ENCODE data around the gene MEX3C. TPM values are rescaled to one million over a fixed set of nuclear protein-coding genes. Genes with fewer than 3 reads are reported as not detected.

Gene MEX3C
- polyA plus RNA-seq, 1 donor from 2014 or later = 58.6 TPM

- Histone ChIP-seq H3K9me2 (ENCODE audit: insufficient read depth, low read length) (no peaks in the 10 kb centered on the region), H3K4me3 (ENCODE audit: low read length) (no peak overlapping the region), H3K9ac (ENCODE audit: low read length) (no peak overlapping the region), H3K79me2 (replicated peaks; ENCODE audit: insufficient read depth, low read length) (no peaks in the 10 kb centered on the region), H3K27me3 (ENCODE audit: insufficient read depth, low read depth, low read length) (no peaks in the 10 kb centered on the region), H3K4me2 (ENCODE audit: low read length) (no peak overlapping the region), H3F3A (ENCODE audit: insufficient read depth, low read length, poor library complexity, severe bottlenecking) (no peaks in the 10 kb centered on the region), H3K9me3 (ENCODE audit: low read length) (no peaks in the 10 kb centered on the region), H4K20me1 (ENCODE audit: insufficient read depth) (no peaks in the 10 kb centered on the region), H3K36me3 (ENCODE audit: insufficient read depth, low read length) (no peaks in the 10 kb centered on the region), H2AFZ (ENCODE audit: low read depth, low read length) (no peak overlapping the region), H3K27ac (ENCODE audit: low read length) (no peak overlapping the region)
- TF ChIP-seq POLR2AphosphoS5 (IDR thresholded peaks at IDR 0.05) = no peak
- TF ChIP-seq EZH2 (IDR thresholded peaks at IDR 0.05; ENCODE audit: borderline replicate concordance, insufficient read depth, low read length, poor library complexity, severe bottlenecking) = no peak
- no peak for TF ChIP-seq REST (IDR thresholded peaks at IDR 0.05; ENCODE audit: borderline replicate concordance)
- TF ChIP-seq TAF1 (IDR thresholded peaks at IDR 0.05; ENCODE audit: low read depth) = no peak
- TF ChIP-seq MXI1 (conservative IDR thresholded peaks at IDR 0.05; ENCODE audit: poor library complexity, severe bottlenecking) = no peak
- TF ChIP-seq RAD21 (conservative IDR thresholded peaks at IDR 0.05) = no peak
- TF ChIP-seq SMC3 (conservative IDR thresholded peaks at IDR 0.05; ENCODE audit: poor library complexity) = no peak
- TF ChIP-seq, protein P1, sequence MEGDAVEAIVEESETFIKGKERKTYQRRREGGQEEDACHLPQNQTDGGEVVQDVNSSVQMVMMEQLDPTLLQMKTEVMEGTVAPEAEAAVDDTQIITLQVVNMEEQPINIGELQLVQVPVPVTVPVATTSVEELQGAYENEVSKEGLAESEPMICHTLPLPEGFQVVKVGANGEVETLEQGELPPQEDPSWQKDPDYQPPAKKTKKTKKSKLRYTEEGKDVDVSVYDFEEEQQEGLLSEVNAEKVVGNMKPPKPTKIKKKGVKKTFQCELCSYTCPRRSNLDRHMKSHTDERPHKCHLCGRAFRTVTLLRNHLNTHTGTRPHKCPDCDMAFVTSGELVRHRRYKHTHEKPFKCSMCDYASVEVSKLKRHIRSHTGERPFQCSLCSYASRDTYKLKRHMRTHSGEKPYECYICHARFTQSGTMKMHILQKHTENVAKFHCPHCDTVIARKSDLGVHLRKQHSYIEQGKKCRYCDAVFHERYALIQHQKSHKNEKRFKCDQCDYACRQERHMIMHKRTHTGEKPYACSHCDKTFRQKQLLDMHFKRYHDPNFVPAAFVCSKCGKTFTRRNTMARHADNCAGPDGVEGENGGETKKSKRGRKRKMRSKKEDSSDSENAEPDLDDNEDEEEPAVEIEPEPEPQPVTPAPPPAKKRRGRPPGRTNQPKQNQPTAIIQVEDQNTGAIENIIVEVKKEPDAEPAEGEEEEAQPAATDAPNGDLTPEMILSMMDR (IDR thresholded peaks at IDR 0.05; ENCODE audit: poor library complexity, severe bottlenecking) = no peak
- TF ChIP-seq EP300 (conservative IDR thresholded peaks at IDR 0.05; ENCODE audit: poor library complexity, severe bottlenecking) = no peak
These were observed 28.6 kb upstream of the MEX3C start for GRCh38 chr18:51226068-51226467.

DNA sequence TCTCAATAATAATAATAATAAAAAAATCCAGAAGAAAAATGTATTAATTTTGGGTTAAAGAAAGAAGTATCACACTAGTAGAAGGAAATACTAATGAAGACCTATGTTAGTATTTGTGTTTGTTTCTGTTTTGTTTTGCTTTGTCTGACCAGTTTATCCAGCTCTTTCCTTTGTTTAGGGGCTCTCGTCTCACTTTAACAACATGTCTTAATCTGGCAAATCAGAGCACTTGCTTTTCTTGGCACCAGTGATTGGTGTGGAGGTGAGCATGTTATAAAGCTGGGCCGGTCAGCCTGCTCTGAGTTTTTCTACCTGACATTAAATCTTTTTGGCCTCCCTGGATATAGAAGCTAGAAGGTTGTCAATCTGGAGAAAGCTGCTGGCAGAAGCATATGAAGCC, 15.1 kb upstream of the MEX3C start:
- Histone ChIP-seq H3F3A (ENCODE audit: insufficient read depth, low read length, poor library complexity, severe bottlenecking) (no peaks in the 10 kb centered on the region), H2AFZ (ENCODE audit: low read depth, low read length) (no peak overlapping the region), H3K79me2 (replicated peaks; ENCODE audit: insufficient read depth, low read length) (no peaks in the 10 kb centered on the region), H3K4me3 (ENCODE audit: low read length) (no peak overlapping the region), H3K9me2 (ENCODE audit: insufficient read depth, low read length) (no peaks in the 10 kb centered on the region), H3K9ac (ENCODE audit: low read length) (no peak overlapping the region), H3K36me3 (ENCODE audit: insufficient read depth, low read length) (no peaks in the 10 kb centered on the region), H3K9me3 (ENCODE audit: low read length) (no peaks in the 10 kb centered on the region), H3K27me3 (ENCODE audit: insufficient read depth, low read depth, low read length) (no peaks in the 10 kb centered on the region), H4K20me1 (ENCODE audit: insufficient read depth) (no peaks in the 10 kb centered on the region), H3K27ac (ENCODE audit: low read length) (no peak overlapping the region), H3K4me2 (ENCODE audit: low read length) (no peak overlapping the region)
- TF ChIP-seq POLR2AphosphoS5 (IDR thresholded peaks at IDR 0.05) = no peak
- no peak for TF ChIP-seq TAF1 (IDR thresholded peaks at IDR 0.05; ENCODE audit: low read depth)
- TF ChIP-seq SMC3 (conservative IDR thresholded peaks at IDR 0.05; ENCODE audit: poor library complexity) = no peak
- TF ChIP-seq MXI1 (conservative IDR thresholded peaks at IDR 0.05; ENCODE audit: poor library complexity, severe bottlenecking) = no peak
- TF ChIP-seq, protein P1 (IDR thresholded peaks at IDR 0.05; ENCODE audit: poor library complexity, severe bottlenecking) = no peak
- no peak for TF ChIP-seq REST (IDR thresholded peaks at IDR 0.05; ENCODE audit: borderline replicate concordance)
- TF ChIP-seq EP300 (conservative IDR thresholded peaks at IDR 0.05; ENCODE audit: poor library complexity, severe bottlenecking) = no peak
- no peak for TF ChIP-seq RAD21 (conservative IDR thresholded peaks at IDR 0.05)
- no peak for TF ChIP-seq EZH2 (IDR thresholded peaks at IDR 0.05; ENCODE audit: borderline replicate concordance, insufficient read depth, low read length, poor library complexity, severe bottlenecking)

Measured in neural cell (in vitro differentiated cells).